Stomach (tissue), 9 donors: ENCODE data around the gene TENM3. TPM values are rescaled to one million over a fixed set of nuclear protein-coding genes. Genes with fewer than 3 reads are reported as not detected.

Experiments
- DNase-seq, 2 donors: peaks; one replicate each; pipeline versions ENCODE4 v3.0.0 to v3.0.0-alpha.2; 2013 to 2019
- H3K27ac ChIP-seq, 5 donors: fragments of 200-600 bp in 4 of 5; sonication (generic) in 4 of 5; one replicate each; pipeline ENCODE4 v1.5.1; 2013 to 2019; ENCODE audit warnings: mild to moderate bottlenecking in 1 of 5, moderate library complexity in 1 of 5
- H3K27me3 ChIP-seq, 3 donors: fragments of 200-600 bp; sonication (generic); one replicate each; pipeline ENCODE4 v1.5.1; 2017 to 2019; ENCODE audit warnings: mixed run types in 1 of 3
- H3K36me3 ChIP-seq, 4 donors: fragments of 200-600 bp; sonication (generic); 1 replicate in 3 of 4; 2 replicates in 1 of 4; pipeline ENCODE4 v1.5.1; 2016 to 2019
- H3K4me1 ChIP-seq, 4 donors: fragments of 200-600 bp; sonication (generic); one replicate each; pipeline ENCODE4 v1.5.1; 2016 to 2019
- H3K4me3 ChIP-seq, 4 donors: fragments of 200-600 bp; sonication (generic) in 3 of 4; one replicate each; pipeline ENCODE4 v1.5.1; 2016 to 2019; ENCODE audit warnings: mild to moderate bottlenecking in 1 of 4
- H3K9me3 ChIP-seq, 4 donors: fragments of 200-600 bp; sonication (generic); one replicate each; pipeline ENCODE4 v1.5.1; 2016 to 2019
- CTCF ChIP-seq, 7 experiments: fragments of 450-650 bp in 4 of 7; fragments of 200-600 bp in 3 of 7; sonication (generic) in 3 of 7; IDR thresholded peaks; one replicate each; pipeline ENCODE4 v1.5.1; 2016 to 2019; ENCODE audit warnings: antibody characterized with exemption in 7 of 7, control low read depth in 2 of 7, mild to moderate bottlenecking in 1 of 7
- EP300 ChIP-seq: sonication (generic); formaldehyde crosslinking; IDR thresholded peaks from one replicate; pipeline ENCODE4 v1.6.1; 2017; ENCODE audit warnings: antibody characterized with exemption
- POLR2A ChIP-seq, 4 donors: fragments of 450-650 bp; IDR thresholded peaks; one replicate each; pipeline ENCODE4 v1.6.1; 2016; ENCODE audit warnings: antibody characterized with exemption in 4 of 4, control low read depth in 2 of 4, mild to moderate bottlenecking in 1 of 4, moderate library complexity in 1 of 4
- POLR2AphosphoS5 ChIP-seq, 3 donors: sonication (generic); formaldehyde crosslinking; IDR thresholded peaks; one replicate each; pipeline ENCODE4 v1.6.1; 2016; ENCODE audit warnings: antibody characterized with exemption in 3 of 3
- WGBS, 5 donors: extraction: QIAGEN DNeasy Blood & Tissue Kit in 3 of 5; methylation state at CpG; one replicate each; pipeline versions ENCODE4 v1.1.5 to v1.1.7; 2013 to 2018; 5-methylcytosine and 5-hydroxymethylcytosine counted together
- intact Hi-C: fragments of 100-400 bp; cut with DNase I; formaldehyde crosslinking; loops from one replicate; pipeline ENCODE4 v1.15.1; 2023; ENCODE audit warnings: low total_unique reads
- polyA plus RNA-seq, 3 donors: library from polyadenylated mRNA; stranded (reverse); fragments of 200-250 nt; gene quantifications; one replicate each; pipeline ENCODE4 v1.2.3, GENCODE V29; 2013
- total RNA-seq, 5 donors: library from RNA; depleted of rRNA; stranded (reverse); fragments of >200 nt; gene quantifications; one replicate each; pipeline versions ENCODE4 v1.1.0 to v1.2.3, GENCODE V29; 2014 to 2016
- donor health status: healthy with polysubstance abuse.
- donor health status: Bipolar disorder and iron deficiency.
- donor health status: healthy.

Gene TENM3
- total and polyA plus RNA-seq, 8 donors, result under 0.01 to 8.3 (median 0.44) TPM

GRCh38 chr4:182250446-182250845, 7.2 kb downstream of the TENM3 start:
- Histone ChIP-seq H3K27me3 (no peaks in the 10 kb centered on the region), H3K4me3 (no peak overlapping the region), H3K27ac (no peak overlapping the region), H3K9me3 (peaks cover 0 to 6% (median 0%) of the 10 kb centered on the region in 4 donors), H3K4me1 (no peaks in the 10 kb centered on the region), H3K36me3 (no peaks in the 10 kb centered on the region)
- TF ChIP-seq POLR2A (IDR thresholded peaks at IDR 0.05) (no peak), EP300 (no peak), POLR2AphosphoS5 (IDR thresholded peaks at IDR 0.05) (no peak), CTCF (IDR thresholded peaks at IDR 0.05) (no peak)
- WGBS, 5 donors, result 81 to 84% (median 82%) methylated on average over 6 of the region's 6 CpGs
- intact Hi-C loops, result no loop called here
- no peak for DNase-seq

- H3K36me3 ChIP-seq, result no peaks in the 10 kb centered on the region
- WGBS, 5 donors, result 90 to 92% (median 91%) methylated on average over 8 of the region's 8 CpGs
- DNase-seq, result no peak
- no peaks in the 10 kb centered on the region for H3K4me1 ChIP-seq
- H3K9me3 ChIP-seq, result peaks cover 0 to 6% (median 0%) of the 10 kb centered on the region in 4 donors
- H3K4me3 ChIP-seq, result no peak overlapping the region
- no peaks in the 10 kb centered on the region for H3K27me3 ChIP-seq
- no peak overlapping the region for H3K27ac ChIP-seq
- intact Hi-C loops, result no loop called here
- no peak for TF ChIP-seq POLR2A (IDR thresholded peaks at IDR 0.05)
- no peak for TF ChIP-seq CTCF (IDR thresholded peaks at IDR 0.05)
- no peak for TF ChIP-seq POLR2AphosphoS5 (IDR thresholded peaks at IDR 0.05)
- TF ChIP-seq EP300, result no peak
These were observed 7.9 kb downstream of the TENM3 start for GRCh38 chr4:182251116-182251515.

GRCh38 chr4:182252220-182252619, 9.0 kb downstream of the TENM3 start:
- no peak for TF ChIP-seq CTCF (IDR thresholded peaks at IDR 0.05)
- TF ChIP-seq EP300, result no peak
- TF ChIP-seq POLR2AphosphoS5 (IDR thresholded peaks at IDR 0.05), result no peak
- no peak for TF ChIP-seq POLR2A (IDR thresholded peaks at IDR 0.05)
- no peak for DNase-seq
- no peak overlapping the region for H3K27ac ChIP-seq
- intact Hi-C loops, result no loop called here
- WGBS, 5 donors, result 78 to 85% (median 83%) methylated on average over 4 of the region's 4 CpGs
- H3K9me3 ChIP-seq, result peaks cover 0 to 6% (median 0%) of the 10 kb centered on the region in 4 donors
- H3K36me3 ChIP-seq, result no peaks in the 10 kb centered on the region
- H3K4me1 ChIP-seq, result no peaks in the 10 kb centered on the region
- no peaks in the 10 kb centered on the region for H3K27me3 ChIP-seq
- H3K4me3 ChIP-seq, result no peak overlapping the region

GRCh38 chr4:182254026-182254780, 11.0 kb downstream of the TENM3 start:
- TF ChIP-seq POLR2AphosphoS5 (IDR thresholded peaks at IDR 0.05), result no peak
- TF ChIP-seq EP300, result no peak
- no peak for TF ChIP-seq CTCF (IDR thresholded peaks at IDR 0.05)
- no peak for TF ChIP-seq POLR2A (IDR thresholded peaks at IDR 0.05)
- Histone ChIP-seq H3K27ac (no peak overlapping the region), H3K4me1 (no peaks in the 10 kb centered on the region), H3K9me3 (peaks cover 0 to 6% (median 0%) of the 10 kb centered on the region in 4 donors), H3K27me3 (no peaks in the 10 kb centered on the region), H3K4me3 (no peak overlapping the region), H3K36me3 (no peaks in the 10 kb centered on the region)
- DNase-seq, result no peak
- intact Hi-C loops, result no loop called here
- 67 to 75% (median 69%) methylated on average over 10 of the region's 10 CpGs for WGBS, 5 donors
